GM12878 (cell line): Measurements from ENCODE around the gene TDRD7. TPM values are rescaled to one million over a fixed set of nuclear protein-coding genes. Genes with fewer than 3 reads are reported as not detected.

Experiments
- ATAC-seq: fragments of 200-7000 bp; cut with Tn5 transposase; 3 replicates; pipeline ENCODE4 v1.9.1; 2020; ENCODE audit warnings: mild to moderate bottlenecking, moderate library complexity
- BruUV-seq: library from RNA; stranded (reverse); fragments of 400-500 nt; replicated peaks from 2 replicates; lab custom pipeline; 2021; lab: Mats Ljungman, UMichigan
- CTCF ChIA-PET: fragments of 300-600 bp; sonication (Branson Sonifier 250); formaldehyde crosslinking; extraction: SDS; loops from one replicate; lab custom pipeline; 2021; ENCODE audit warnings: inconsistent platforms; lab: Yijun Ruan, JAX
- POLR2A ChIA-PET: fragments of 350-600 bp; formaldehyde crosslinking; extraction: SDS; loops from one replicate; lab custom pipeline; 2021; ENCODE audit warnings: inconsistent platforms; lab: Charles Lee
- RAD21 ChIA-PET: fragments of 300-600 bp; sonication (Branson Sonifier 250); formaldehyde crosslinking; loops from one replicate; lab custom pipeline; 2023; ENCODE audit warnings: antibody characterized with exemption; ENCODE audit not compliant: unreplicated experiment; lab: Charles Lee
- SMC1A ChIA-PET: fragments of 300-600 bp; sonication (Branson Sonifier 250); formaldehyde crosslinking; loops from one replicate; lab custom pipeline; 2023; ENCODE audit not compliant: unreplicated experiment, uncharacterized antibody; lab: Charles Lee
- DNase-seq: peaks from one replicate; pipeline ENCODE4 v3.0.0-alpha.2; 2011; ENCODE audit warnings: low read depth, low spot score
- FAIRE-seq: peaks from 3 replicates; lab custom pipeline; 2011; peaks lifted over from hg19 to GRCh38; lab: Jason Lieb, UNC
- H2AFZ ChIP-seq: 2 replicates; pipeline ENCODE4 v1.6.0; 2011; ENCODE audit warnings: low read depth, low read length, control low read depth; ENCODE audit not compliant: control insufficient read depth
- H3K27ac ChIP-seq: 2 replicates; pipeline ENCODE4 v1.5.1; 2011; ENCODE audit warnings: control low read depth; ENCODE audit not compliant: control insufficient read depth, insufficient read depth
- H3K27me3 ChIP-seq, 2 experiments: replicated peaks in 1 of 2; 2 replicates each; pipeline versions ENCODE4 v1.6.0 to v1.6.1; 2011; ENCODE audit warnings: low read length in 1 of 2; ENCODE audit not compliant: control insufficient read depth in 2 of 2, insufficient read depth in 2 of 2
- H3K36me3 ChIP-seq, 2 experiments: 2 replicates each; pipeline ENCODE4 v1.5.1; 2011; ENCODE audit warnings: low read length in 1 of 2; ENCODE audit not compliant: control insufficient read depth in 2 of 2, insufficient read depth in 2 of 2
- H3K4me1 ChIP-seq: 2 replicates; pipeline ENCODE4 v1.6.1; 2011; ENCODE audit warnings: mild to moderate bottlenecking, low read length, moderate library complexity, mixed read lengths; ENCODE audit not compliant: control insufficient read depth, insufficient read depth
- H3K4me2 ChIP-seq: 2 replicates; pipeline ENCODE4 v1.6.0; 2011; ENCODE audit warnings: control low read depth; ENCODE audit not compliant: control insufficient read depth, insufficient read depth
- H3K4me3 ChIP-seq: fragments of 200-600 bp; sonication (generic); 2 replicates; pipeline ENCODE4 v1.5.1; 2016
- H3K79me2 ChIP-seq: 2 replicates; pipeline ENCODE4 v1.6.0; 2011; ENCODE audit warnings: low read length; ENCODE audit not compliant: control insufficient read depth, insufficient read depth
- H3K9ac ChIP-seq: 2 replicates; pipeline ENCODE4 v1.8.0; 2011; ENCODE audit warnings: low read length, control low read depth, mixed read lengths; ENCODE audit not compliant: control insufficient read depth, insufficient read depth
- H3K9me3 ChIP-seq: replicated peaks from 3 replicates; pipeline ENCODE4 v1.5.1; 2011; ENCODE audit warnings: mild to moderate bottlenecking, low read length; ENCODE audit not compliant: control insufficient read depth, insufficient read depth
- H4K20me1 ChIP-seq: 2 replicates; pipeline ENCODE4 v1.6.0; 2011; ENCODE audit not compliant: control insufficient read depth, insufficient read depth
- ATF7 ChIP-seq: fragments of 450-650 bp; IDR thresholded peaks from 2 replicates; pipeline ENCODE4 v1.6.1; 2016; ENCODE audit warnings: low read depth, mild to moderate bottlenecking
- CBFB ChIP-seq: IDR thresholded peaks from 2 replicates; pipeline ENCODE4 v1.6.1; 2016; ENCODE audit warnings: antibody characterized with exemption, low read depth
- NRF1 ChIP-seq: conservative IDR thresholded peaks from 2 replicates; pipeline ENCODE4 v1.6.1; 2011; ENCODE audit warnings: mild to moderate bottlenecking, low read depth, low read length, improper control_type of control experiment
- POLR2A ChIP-seq: IDR thresholded peaks from 2 replicates; pipeline ENCODE4 v1.6.1; 2011; ENCODE audit warnings: low read depth, mild to moderate bottlenecking, low read length
- RAD21 ChIP-seq: IDR thresholded peaks from 2 replicates; pipeline ENCODE4 v1.6.1; 2011; ENCODE audit warnings: mild to moderate bottlenecking, low read depth, low read length, moderate library complexity; ENCODE audit not compliant: insufficient read depth
- RUNX3 ChIP-seq: IDR thresholded peaks from 2 replicates; pipeline ENCODE4 v1.6.1; 2012; ENCODE audit warnings: low read length, inconsistent platforms
- WGBS: methylation state at CpG from one replicate; pipeline ENCODE4 v1.1.6; 2016; ENCODE audit warnings: low lambda C conversion rate; ENCODE audit not compliant: insufficient replicate concordance, insufficient coverage; ENCODE audit errors: missing lambda C conversion rate; 5-methylcytosine and 5-hydroxymethylcytosine counted together
- in situ Hi-C: fragments of 300-500 bp; cut with MboI; formaldehyde crosslinking; loops from 9 replicates; pipeline ENCODE4 v1.14.3; 2018; ENCODE audit warnings: mixed read lengths
- intact Hi-C: fragments of 100-400 bp; cut with micrococcal nuclease; formaldehyde crosslinking; loops from one replicate; pipeline ENCODE4 v1.14.2; 2022; ENCODE audit not compliant: unreplicated experiment
- polyA plus RNA-seq, 11 experiments: library from polyadenylated mRNA; depleted of rRNA in 4 of 11; unstranded in 6 of 11; stranded (reverse) in 5 of 11; fragments of >200 nt; fragmentation: Nextera tagmentation in 4 of 11; fragmentation: Illumina TruSeq in 1 of 11; extraction: Ambion mirVana in 4 of 11; extraction: Trizol in 1 of 11; gene quantifications; 1 replicate in 1 of 11; 2 replicates in 10 of 11; pipeline versions ENCODE4 v1.2.1 to v1.2.3, GENCODE V29; 2011 to 2016; ENCODE audit warnings: inconsistent platforms in 2 of 11, missing spikeins in 2 of 11, low read depth in 1 of 11
- total RNA-seq, 4 experiments: library from RNA; depleted of rRNA in 3 of 4; stranded (reverse); fragments of >200 nt in 3 of 4; fragmentation: Illumina TruSeq in 1 of 4; extraction: Trizol in 1 of 4; gene quantifications; 2 replicates each; pipeline versions ENCODE4 v1.2.1 to v1.2.3, GENCODE V29; 2013 to 2021

The TDRD7 gene
- total and polyA plus RNA-seq, 10 of the 15 experiments (the other 5 are each of a cell fraction or from before 2014, with no cell fraction given), result 5.7 to 26.4 (median 16.2) TPM

- Histone ChIP-seq H3K9me3 (no peaks in the 10 kb centered on the region), H2AFZ (no peak overlapping the region), H3K27me3 (no peaks in the 10 kb centered on the region), H3K4me2 (no peak overlapping the region), H3K79me2 (no peaks in the 10 kb centered on the region; the same call in none of the 2 replicates), H4K20me1 (no peaks in the 10 kb centered on the region), H3K4me1 (peaks cover 29% of the 10 kb centered on the region), H3K4me3 (no peak overlapping the region), H3K9ac (no peak overlapping the region), H3K36me3 (peaks cover 2 to 9% of the 10 kb centered on the region in 2 experiments), H3K27ac (no peak overlapping the region)
- POLR2A ChIA-PET, result interaction anchor here (0.9 to 1.1 kb wide), 2 partner anchors 14 to 19 kb away, joined by 3 to 5 read pairs; no protein-coding TSS in a partner anchor
- DNase-seq (no peak), ATAC-seq (no peak), FAIRE-seq (no peak)
- CTCF ChIA-PET, result interaction anchor here (1.2 to 3.3 kb wide), 6 partner anchors 14 to 91 kb away, joined by 3 to 21 read pairs (median 5); no protein-coding TSS in a partner anchor
- 36% methylated on average over 2 of the region's 2 CpGs for WGBS
- SMC1A ChIA-PET, result interaction anchor here (0.7 to 5.2 kb wide), 6 partner anchors 8 to 74 kb away, joined by 3 to 33 read pairs (median 11); no protein-coding TSS in a partner anchor
- RAD21 ChIA-PET, result interaction anchor here (0.6 to 2.3 kb wide), 3 partner anchors 16 to 56 kb away, joined by 3 to 7 read pairs (median 4); no protein-coding TSS in a partner anchor
- intact Hi-C loops (no loop called here), in situ Hi-C loops (no loop called here)
- TF ChIP-seq RAD21 (no peak), CBFB (peak; percentile 18; the same call in 1 of the 2 replicates), ATF7 (no peak), POLR2A (no peak), NRF1 (no peak), RUNX3 (peak; percentile 62)
- no TSS peak for BruUV-seq
Observed at GRCh38 chr9:97525451-97525850, 113.6 kb downstream of the TDRD7 start.
